ENCODE results near the gene CPN2. TPM values are rescaled to one million over a fixed set of nuclear protein-coding genes. Genes with fewer than 3 reads are reported as not detected.

The CPN2 gene
- total and polyA plus RNA-seq, 2 of the 13 experiments (the other 11 are each of a cell fraction or from before 2014, with no cell fraction given) = 26.7 to 27.7 TPM

- TF ChIP-seq ZNF674 (CRISPR knock-in tag; IDR thresholded peaks at IDR 0.05; ENCODE audit: low read depth) = no peak
- TF ChIP-seq TBX3 (IDR thresholded peaks at IDR 0.05; ENCODE audit: borderline replicate concordance) = no peak
- no peak for TF ChIP-seq ZNF709 (CRISPR knock-in tag; IDR thresholded peaks at IDR 0.05)
- no peak for TF ChIP-seq ZBTB2 (CRISPR knock-in tag; IDR thresholded peaks at IDR 0.05; ENCODE audit: low read depth)
- 0 out of 2 replicates have a peak, but pooled peaks have one; percentile 62 for TF ChIP-seq ZNF710 (CRISPR knock-in tag; IDR thresholded peaks at IDR 0.05; ENCODE audit: borderline replicate concordance)
- no peak for TF ChIP-seq ZNF383 (CRISPR knock-in tag; IDR thresholded peaks at IDR 0.05; ENCODE audit: borderline replicate concordance)
- no peak for TF ChIP-seq ZNF850 (CRISPR knock-in tag; conservative IDR thresholded peaks at IDR 0.05)
- TF ChIP-seq CHCHD3 (CRISPR knock-in tag; IDR thresholded peaks at IDR 0.05) = no peak
- TF ChIP-seq FOXO1 (CRISPR knock-in tag; IDR thresholded peaks at IDR 0.05) = peak; percentile 35; the same call in 1 of the 2 replicates
- TF ChIP-seq ZNF740 (CRISPR knock-in tag; IDR thresholded peaks at IDR 0.05) = no peak
- peak; percentile 88 for TF ChIP-seq SALL1 (CRISPR knock-in tag; IDR thresholded peaks at IDR 0.05)
- no peak for TF ChIP-seq ZNF780A (CRISPR knock-in tag; IDR thresholded peaks at IDR 0.05)
- no peak for TF ChIP-seq ARNT (IDR thresholded peaks at IDR 0.05)
- no peak for TF ChIP-seq ZNF841 (CRISPR knock-in tag; IDR thresholded peaks at IDR 0.05; ENCODE audit: borderline replicate concordance)
- TF ChIP-seq ZNF280D (CRISPR knock-in tag; IDR thresholded peaks at IDR 0.05) = peak; percentile 10; the same call in 1 of the 2 replicates
- peak; percentile 42; the same call in 1 of the 2 replicates for TF ChIP-seq ELF3 (CRISPR knock-in tag; IDR thresholded peaks at IDR 0.05)
- no peak for TF ChIP-seq ZFP37 (CRISPR knock-in tag; IDR thresholded peaks at IDR 0.05; ENCODE audit: borderline replicate concordance)
- no peak for TF ChIP-seq ZNF577 (CRISPR knock-in tag; IDR thresholded peaks at IDR 0.05; ENCODE audit: borderline replicate concordance, low read depth)
- no peak for TF ChIP-seq PAWR (CRISPR knock-in tag; IDR thresholded peaks at IDR 0.05; ENCODE audit: borderline replicate concordance)
- TF ChIP-seq BHLHE40 (IDR thresholded peaks at IDR 0.05; ENCODE audit: low read length) = no peak
- no peak for TF ChIP-seq ZNF253 (CRISPR knock-in tag; IDR thresholded peaks at IDR 0.05; ENCODE audit: borderline replicate concordance)
- no peak for TF ChIP-seq ETV6 (CRISPR knock-in tag; conservative IDR thresholded peaks at IDR 0.05)
- no peak for TF ChIP-seq NR1H2 (CRISPR knock-in tag; IDR thresholded peaks at IDR 0.05; ENCODE audit: borderline replicate concordance, low read depth)
- TF ChIP-seq RBM39 (IDR thresholded peaks at IDR 0.05; ENCODE audit: low read depth, low read length, poor library complexity, severe bottlenecking) = no peak
- no peak; the same call in 1 of the 2 replicates for TF ChIP-seq ZNF616 (CRISPR knock-in tag; IDR thresholded peaks at IDR 0.05; ENCODE audit: low read depth)
Observed at GRCh38 chr3:194320744-194321243, 30.3 kb downstream of the CPN2 start (continued).
